Measurements from ENCODE around the gene KIAA1671.

Gene KIAA1671

DNA sequence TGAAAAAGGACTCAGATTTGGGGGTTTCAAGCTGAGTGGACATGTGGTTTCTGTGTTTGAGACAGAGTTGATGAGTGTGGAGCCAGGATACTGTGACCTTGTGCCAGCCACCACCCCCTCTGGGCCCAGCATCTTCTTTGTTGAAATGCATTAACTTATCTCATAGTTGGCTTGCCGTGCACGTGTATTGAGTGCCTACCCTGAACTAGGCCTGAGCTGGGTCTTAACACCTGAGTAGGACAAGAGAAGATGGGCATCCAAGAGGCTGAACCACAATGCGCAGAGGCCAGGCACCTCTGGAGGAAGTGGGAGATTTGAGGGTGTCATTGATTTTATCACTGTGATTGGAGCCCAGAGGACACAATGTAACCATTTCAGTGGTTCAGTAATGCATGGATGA, 129.6 kb downstream of the KIAA1671 start:
- Histone ChIP-seq H3K9me3 (ENCODE audit: control insufficient read depth, insufficient read depth, low read length) (no peaks in the 10 kb centered on the region), H3K36me3 (ENCODE audit: control insufficient read depth, insufficient read depth, low read length) (no peaks in the 10 kb centered on the region), H3K9ac (ENCODE audit: low read depth, low read length) (no peak overlapping the region), H3K4me3 (ENCODE audit: low read depth, low read length) (no peak overlapping the region), H3K27me3 (ENCODE audit: control insufficient read depth, insufficient read depth, low read length) (peaks cover 3% of the 10 kb centered on the region), H3K4me1 (ENCODE audit: control insufficient read depth, insufficient read depth, low read length) (no peaks in the 10 kb centered on the region)

DNA sequence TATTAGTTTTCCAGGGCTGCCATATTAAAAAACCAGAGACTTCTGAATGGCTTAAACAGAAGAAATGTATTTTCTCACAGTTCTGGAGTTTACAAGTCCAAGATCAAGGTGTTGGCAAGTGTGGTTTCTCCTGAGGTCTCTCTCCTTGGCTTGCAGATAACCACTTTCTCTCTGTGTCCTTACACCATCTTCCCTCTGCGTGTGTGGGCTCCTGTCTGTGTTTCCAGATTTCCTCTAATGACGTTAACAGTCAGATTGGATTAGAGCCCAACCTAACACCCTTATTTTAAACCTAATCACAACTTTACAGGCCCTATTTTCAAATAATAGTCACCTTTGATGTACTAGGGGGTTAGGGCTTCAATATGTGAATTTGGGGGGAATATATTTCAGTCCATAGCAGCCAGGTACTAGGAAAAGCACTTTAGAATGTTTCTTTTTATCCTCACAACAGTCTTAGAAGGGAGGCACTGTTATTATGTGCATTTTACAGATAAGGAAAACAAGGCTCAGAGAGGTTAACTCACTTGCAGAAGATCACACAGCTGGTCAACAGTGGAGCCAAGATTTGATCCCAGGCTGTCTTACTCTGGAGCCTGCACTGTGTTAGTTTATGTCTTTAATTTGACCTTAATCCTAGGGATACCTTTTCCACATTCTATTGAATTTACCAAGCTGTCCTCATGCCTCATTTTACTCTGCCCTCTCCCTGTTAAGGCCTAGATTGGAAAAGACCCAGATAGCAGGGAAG, 130.7 kb downstream of the KIAA1671 start:
- H3K4me1 ChIP-seq (ENCODE audit: control insufficient read depth, insufficient read depth, low read length): no peaks in the 10 kb centered on the region
- H3K27me3 ChIP-seq (ENCODE audit: control insufficient read depth, insufficient read depth, low read length): peaks cover 3% of the 10 kb centered on the region
- H3K4me3 ChIP-seq (ENCODE audit: low read depth, low read length): no peak overlapping the region
- no peaks in the 10 kb centered on the region for H3K36me3 ChIP-seq (ENCODE audit: control insufficient read depth, insufficient read depth, low read length)
- H3K9me3 ChIP-seq (ENCODE audit: control insufficient read depth, insufficient read depth, low read length): no peaks in the 10 kb centered on the region
- peak overlapping the region; percentile 39 for H3K9ac ChIP-seq (ENCODE audit: low read depth, low read length)

DNA sequence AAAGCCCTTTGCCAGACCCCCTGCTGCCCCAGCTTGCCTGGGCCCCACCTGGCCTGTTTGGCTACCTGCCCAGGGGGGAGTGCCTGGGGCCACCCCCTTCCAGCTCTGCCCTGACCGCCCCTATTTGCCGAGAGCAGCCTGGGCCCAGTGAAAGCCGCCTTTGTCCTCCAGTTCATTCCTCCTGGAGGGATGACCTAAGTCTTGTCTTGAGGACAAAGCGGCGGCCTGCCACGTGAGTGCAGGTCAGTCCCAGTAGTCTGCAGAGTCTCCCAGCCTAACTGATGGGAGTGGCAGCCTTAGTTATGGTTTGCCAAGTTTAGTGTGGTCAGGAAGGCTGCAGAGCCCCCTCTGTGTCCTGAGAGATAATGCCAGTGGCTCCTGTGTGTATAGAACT, 131.3 kb downstream of the KIAA1671 start:
- peak overlapping the region; percentile 39 for H3K9ac ChIP-seq (ENCODE audit: low read depth, low read length)
- H3K4me1 ChIP-seq (ENCODE audit: control insufficient read depth, insufficient read depth, low read length): no peaks in the 10 kb centered on the region
- H3K27me3 ChIP-seq (ENCODE audit: control insufficient read depth, insufficient read depth, low read length): peaks cover 3% of the 10 kb centered on the region
- H3K4me3 ChIP-seq (ENCODE audit: low read depth, low read length): no peak overlapping the region
- no peaks in the 10 kb centered on the region for H3K9me3 ChIP-seq (ENCODE audit: control insufficient read depth, insufficient read depth, low read length)
- H3K36me3 ChIP-seq (ENCODE audit: control insufficient read depth, insufficient read depth, low read length): no peaks in the 10 kb centered on the region

DNA sequence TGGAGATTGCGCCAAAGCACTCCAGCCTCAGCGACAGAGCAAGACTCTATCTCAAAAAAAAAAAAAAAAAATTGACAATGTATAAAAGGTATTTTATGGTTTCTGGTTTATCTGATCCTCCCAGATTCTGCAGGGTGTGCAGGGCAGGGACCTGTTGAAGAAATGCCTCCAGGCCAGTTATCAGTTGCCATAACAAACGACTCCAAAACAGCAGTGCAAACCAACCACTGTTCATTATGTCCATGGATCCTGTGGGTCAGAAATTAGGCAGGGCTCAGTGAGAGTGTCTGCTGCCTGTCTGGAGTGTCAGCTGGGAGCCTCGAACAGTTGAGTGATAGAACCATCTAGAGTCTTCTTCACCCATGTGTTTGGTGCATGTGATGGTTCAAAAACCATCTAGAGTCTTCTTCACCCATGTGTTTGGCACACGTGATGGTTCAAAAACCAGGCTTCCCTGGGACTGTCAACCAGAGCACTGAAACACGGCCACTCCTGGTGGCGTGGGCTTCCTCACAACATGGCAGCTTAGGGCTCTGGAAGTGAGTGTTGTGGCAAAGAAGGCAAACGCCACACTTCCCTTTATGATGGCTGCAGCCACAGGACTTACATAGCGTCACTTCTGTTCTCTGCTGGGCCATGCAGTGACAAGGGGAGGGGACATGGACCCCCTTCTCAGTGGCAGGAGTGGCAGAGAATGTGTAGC, 132.0 kb downstream of the KIAA1671 start:
- no peak overlapping the region for H3K9ac ChIP-seq (ENCODE audit: low read depth, low read length)
- no peak overlapping the region for H3K4me3 ChIP-seq (ENCODE audit: low read depth, low read length)
- peaks cover 3% of the 10 kb centered on the region for H3K27me3 ChIP-seq (ENCODE audit: control insufficient read depth, insufficient read depth, low read length)
- H3K36me3 ChIP-seq (ENCODE audit: control insufficient read depth, insufficient read depth, low read length): no peaks in the 10 kb centered on the region
- no peaks in the 10 kb centered on the region for H3K9me3 ChIP-seq (ENCODE audit: control insufficient read depth, insufficient read depth, low read length)
- H3K4me1 ChIP-seq (ENCODE audit: control insufficient read depth, insufficient read depth, low read length): no peaks in the 10 kb centered on the region

DNA sequence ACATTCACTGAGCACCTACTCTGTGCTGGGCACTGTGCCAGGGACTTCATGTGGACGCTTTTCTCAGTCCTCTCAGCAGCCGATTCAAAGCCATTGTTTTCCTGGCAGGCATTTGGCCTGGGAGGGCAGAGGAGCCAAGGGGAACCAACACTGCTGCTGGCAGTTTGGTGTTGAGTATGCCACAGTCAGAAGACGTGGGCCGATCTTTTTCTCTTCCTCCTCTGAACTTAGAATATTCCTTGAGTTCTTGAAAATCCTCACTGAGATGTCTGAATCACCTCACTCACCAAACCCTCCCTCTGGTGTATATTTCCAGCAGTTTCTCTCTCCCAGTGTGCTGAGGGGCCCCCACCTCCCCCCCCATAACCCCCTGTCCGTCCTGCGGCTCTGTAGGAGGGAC, 132.6 kb downstream of the KIAA1671 start:
- no peaks in the 10 kb centered on the region for H3K4me1 ChIP-seq (ENCODE audit: control insufficient read depth, insufficient read depth, low read length)
- H3K36me3 ChIP-seq (ENCODE audit: control insufficient read depth, insufficient read depth, low read length): no peaks in the 10 kb centered on the region
- H3K27me3 ChIP-seq (ENCODE audit: control insufficient read depth, insufficient read depth, low read length): peaks cover 3% of the 10 kb centered on the region
- no peaks in the 10 kb centered on the region for H3K9me3 ChIP-seq (ENCODE audit: control insufficient read depth, insufficient read depth, low read length)
- no peak overlapping the region for H3K9ac ChIP-seq (ENCODE audit: low read depth, low read length)
- no peak overlapping the region for H3K4me3 ChIP-seq (ENCODE audit: low read depth, low read length)

DNA sequence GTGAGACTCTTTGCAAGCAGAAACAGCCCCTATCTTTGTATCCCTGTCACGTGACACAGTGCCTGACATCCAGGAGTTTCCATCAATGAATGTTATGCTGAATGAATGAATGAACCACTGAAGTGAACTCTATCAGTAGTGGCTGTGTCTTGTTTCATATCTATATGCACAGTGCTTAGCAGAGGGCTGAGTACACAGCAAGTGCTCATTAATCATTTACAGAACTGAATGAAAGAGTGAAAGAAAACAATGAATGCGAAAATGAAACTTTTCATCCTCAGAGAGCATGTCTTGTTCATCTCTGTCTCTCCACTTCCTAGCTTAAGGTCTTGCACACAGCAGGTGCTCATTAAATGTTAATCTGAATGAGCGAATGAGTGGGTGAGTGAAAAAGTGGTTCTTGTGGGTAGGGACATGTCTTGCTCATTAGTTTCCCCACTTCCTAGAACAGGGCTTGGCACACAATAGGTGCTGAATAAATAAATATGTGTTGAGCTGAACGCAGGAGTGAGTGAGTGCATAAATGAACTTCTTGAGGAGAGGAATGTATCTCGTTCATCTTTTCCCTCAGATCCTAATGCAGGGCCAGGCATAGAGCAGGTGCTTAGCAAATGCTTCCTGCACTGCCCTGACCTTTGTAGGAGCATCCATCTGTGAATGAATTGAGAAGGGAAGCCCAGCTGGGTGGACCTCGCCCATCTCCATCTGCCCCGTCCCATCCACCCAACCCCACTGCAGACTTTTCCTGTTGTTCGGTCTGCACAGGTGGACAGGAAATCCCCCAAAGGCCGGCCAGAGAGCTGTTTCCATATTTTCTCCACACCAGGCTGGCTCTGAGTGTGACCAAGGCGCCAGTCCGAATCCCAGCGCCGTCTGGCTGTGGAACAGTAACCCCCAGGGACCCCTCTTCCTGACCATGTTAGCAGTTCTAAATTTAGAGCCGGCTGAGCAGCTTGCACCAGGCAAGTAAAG, 133.7 kb downstream of the KIAA1671 start:
- H3K4me3 ChIP-seq (ENCODE audit: low read depth, low read length): no peak overlapping the region
- H3K27me3 ChIP-seq (ENCODE audit: control insufficient read depth, insufficient read depth, low read length): peaks cover 3% of the 10 kb centered on the region
- no peaks in the 10 kb centered on the region for H3K9me3 ChIP-seq (ENCODE audit: control insufficient read depth, insufficient read depth, low read length)
- no peaks in the 10 kb centered on the region for H3K4me1 ChIP-seq (ENCODE audit: control insufficient read depth, insufficient read depth, low read length)
- no peaks in the 10 kb centered on the region for H3K36me3 ChIP-seq (ENCODE audit: control insufficient read depth, insufficient read depth, low read length)
- no peak overlapping the region for H3K9ac ChIP-seq (ENCODE audit: low read depth, low read length)

DNA sequence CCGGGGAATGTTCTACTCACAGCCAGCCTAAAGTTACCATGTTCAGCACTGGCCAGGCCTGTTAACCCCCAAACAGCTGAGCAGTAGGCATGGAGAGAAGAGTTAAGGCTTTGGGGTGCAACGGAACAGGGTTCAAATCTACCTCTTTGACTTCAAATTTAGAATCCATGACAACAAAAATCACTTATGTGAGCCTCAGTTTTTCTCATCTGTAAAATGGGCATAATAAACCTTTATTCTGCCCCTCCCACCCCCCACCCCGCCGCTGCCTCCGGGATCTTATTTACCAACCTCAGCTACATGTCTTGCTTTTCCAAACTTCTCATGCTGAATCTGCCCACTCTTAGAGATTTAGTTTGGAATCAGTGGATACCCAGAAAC, 134.4 kb downstream of the KIAA1671 start:
- Histone ChIP-seq H3K36me3 (ENCODE audit: control insufficient read depth, insufficient read depth, low read length) (no peaks in the 10 kb centered on the region), H3K27me3 (ENCODE audit: control insufficient read depth, insufficient read depth, low read length) (no peaks in the 10 kb centered on the region), H3K9ac (ENCODE audit: low read depth, low read length) (no peak overlapping the region), H3K4me1 (ENCODE audit: control insufficient read depth, insufficient read depth, low read length) (no peaks in the 10 kb centered on the region), H3K9me3 (ENCODE audit: control insufficient read depth, insufficient read depth, low read length) (no peaks in the 10 kb centered on the region), H3K4me3 (ENCODE audit: low read depth, low read length) (no peak overlapping the region)

DNA sequence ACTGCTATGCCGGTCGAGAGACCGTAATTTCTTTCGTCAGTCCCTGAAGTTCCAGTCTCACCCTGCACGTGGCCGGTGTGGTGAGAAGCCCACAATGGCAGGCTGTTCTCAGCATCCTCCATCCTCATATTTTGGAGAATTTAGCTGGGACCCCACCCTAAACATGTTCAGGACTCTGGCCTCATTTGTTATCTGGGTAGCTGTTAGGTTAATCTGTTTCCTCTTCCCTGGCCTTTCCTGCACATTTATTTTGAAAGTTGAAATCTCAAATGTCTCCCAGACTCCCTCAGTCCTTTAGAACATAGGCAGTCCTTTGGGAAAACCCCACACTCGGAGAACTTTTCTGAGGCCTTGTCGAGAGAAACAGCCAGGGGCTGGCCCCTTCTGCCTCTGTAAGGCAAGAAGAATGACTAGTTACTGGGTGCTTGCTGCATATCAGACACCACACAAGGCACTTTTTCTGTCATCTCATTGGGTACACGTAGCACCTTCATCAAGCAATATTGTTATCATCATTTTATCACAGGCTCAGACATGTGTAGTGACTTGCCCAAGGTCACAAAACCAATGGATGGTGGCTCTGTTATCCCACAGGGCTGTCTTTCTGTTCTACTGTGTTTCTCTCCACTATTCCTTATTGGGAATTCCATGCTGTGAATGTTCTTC, 137.8 kb downstream of the KIAA1671 start:
- H3K4me3 ChIP-seq (ENCODE audit: low read depth, low read length): no peak overlapping the region
- H3K4me1 ChIP-seq (ENCODE audit: control insufficient read depth, insufficient read depth, low read length): no peaks in the 10 kb centered on the region
- no peaks in the 10 kb centered on the region for H3K36me3 ChIP-seq (ENCODE audit: control insufficient read depth, insufficient read depth, low read length)
- H3K27me3 ChIP-seq (ENCODE audit: control insufficient read depth, insufficient read depth, low read length): no peaks in the 10 kb centered on the region
- H3K9me3 ChIP-seq (ENCODE audit: control insufficient read depth, insufficient read depth, low read length): no peaks in the 10 kb centered on the region
- H3K9ac ChIP-seq (ENCODE audit: low read depth, low read length): no peak overlapping the region

DNA sequence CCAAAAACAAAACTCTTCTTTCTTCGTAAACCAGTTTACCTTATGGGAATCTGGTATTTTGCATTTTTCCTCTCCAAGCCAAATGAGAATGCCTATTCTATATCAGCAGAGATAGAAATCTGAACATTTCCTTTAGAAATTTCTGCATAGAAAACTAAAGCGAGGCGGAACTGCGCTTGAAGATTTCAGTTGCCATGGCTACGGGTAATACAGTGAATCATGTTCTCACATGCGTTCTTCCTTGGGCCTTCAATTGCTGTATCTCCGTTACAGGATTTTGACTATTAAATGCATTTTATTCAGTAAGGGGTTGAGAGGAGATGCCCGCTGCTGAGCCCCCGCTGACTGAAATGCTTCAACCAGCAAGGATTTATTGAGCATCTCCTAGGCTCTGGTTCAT, 138.9 kb downstream of the KIAA1671 start:
- H3K27me3 ChIP-seq (ENCODE audit: control insufficient read depth, insufficient read depth, low read length): no peaks in the 10 kb centered on the region
- no peaks in the 10 kb centered on the region for H3K9me3 ChIP-seq (ENCODE audit: control insufficient read depth, insufficient read depth, low read length)
- H3K4me1 ChIP-seq (ENCODE audit: control insufficient read depth, insufficient read depth, low read length): no peaks in the 10 kb centered on the region
- no peak overlapping the region for H3K4me3 ChIP-seq (ENCODE audit: low read depth, low read length)
- H3K36me3 ChIP-seq (ENCODE audit: control insufficient read depth, insufficient read depth, low read length): no peaks in the 10 kb centered on the region
- H3K9ac ChIP-seq (ENCODE audit: low read depth, low read length): no peak overlapping the region

DNA sequence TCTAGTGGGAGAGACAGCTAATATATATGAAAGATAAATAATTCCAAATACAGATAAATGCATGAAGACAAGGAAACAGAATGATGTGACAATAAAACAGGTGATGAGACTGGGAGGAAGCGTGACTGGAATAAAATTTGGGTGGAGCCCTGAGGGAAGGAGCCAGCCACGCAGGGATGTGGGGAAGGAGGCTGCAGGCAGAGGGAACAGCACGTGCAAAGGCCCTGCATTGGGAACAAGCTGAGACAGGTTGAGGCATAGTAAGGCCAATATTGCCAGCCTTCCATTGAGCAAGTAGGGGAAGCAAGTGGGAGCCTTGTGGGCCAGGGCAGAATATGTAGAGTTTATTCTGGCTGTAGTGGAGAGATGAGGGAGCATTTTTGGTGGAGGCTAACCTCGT, 139.6 kb downstream of the KIAA1671 start:
- H3K4me1 ChIP-seq (ENCODE audit: control insufficient read depth, insufficient read depth, low read length): no peaks in the 10 kb centered on the region
- H3K9ac ChIP-seq (ENCODE audit: low read depth, low read length): no peak overlapping the region
- H3K9me3 ChIP-seq (ENCODE audit: control insufficient read depth, insufficient read depth, low read length): no peaks in the 10 kb centered on the region
- no peak overlapping the region for H3K4me3 ChIP-seq (ENCODE audit: low read depth, low read length)
- H3K36me3 ChIP-seq (ENCODE audit: control insufficient read depth, insufficient read depth, low read length): no peaks in the 10 kb centered on the region
- H3K27me3 ChIP-seq (ENCODE audit: control insufficient read depth, insufficient read depth, low read length): no peaks in the 10 kb centered on the region

DNA sequence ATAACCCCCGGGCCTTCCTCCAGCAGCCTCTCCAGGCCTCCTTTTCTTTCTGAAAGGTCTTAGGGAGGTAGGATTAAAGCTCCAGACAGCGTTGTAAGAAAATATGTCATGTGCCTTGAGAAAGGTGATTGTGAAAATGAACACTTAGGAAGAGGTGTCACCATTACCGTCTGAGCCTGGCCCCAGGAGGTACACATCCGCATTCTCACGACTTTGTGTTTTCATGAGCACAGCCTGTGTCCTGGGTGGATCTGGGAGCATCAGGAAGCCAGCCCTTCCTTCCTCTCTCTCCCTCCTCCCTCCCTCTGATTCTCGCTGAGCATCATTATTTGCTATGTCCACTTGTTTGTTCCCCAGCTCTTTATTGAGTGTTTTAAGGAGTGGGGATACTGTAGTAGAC, 142.1 kb downstream of the KIAA1671 start:
- Histone ChIP-seq H3K27me3 (ENCODE audit: control insufficient read depth, insufficient read depth, low read length) (no peaks in the 10 kb centered on the region), H3K4me3 (ENCODE audit: low read depth, low read length) (no peak overlapping the region)

More for the DNA sequence above, 142.1 kb downstream of the KIAA1671 start:
- H3K36me3 ChIP-seq (ENCODE audit: control insufficient read depth, insufficient read depth, low read length): no peaks in the 10 kb centered on the region
- peaks cover 2% of the 10 kb centered on the region for H3K4me1 ChIP-seq (ENCODE audit: control insufficient read depth, insufficient read depth, low read length)
- no peak overlapping the region for H3K9ac ChIP-seq (ENCODE audit: low read depth, low read length)
- H3K9me3 ChIP-seq (ENCODE audit: control insufficient read depth, insufficient read depth, low read length): no peaks in the 10 kb centered on the region
